H1 (cell line): ENCODE measurements around the gene EIF2B5. TPM values are rescaled to one million over a fixed set of nuclear protein-coding genes. Genes with fewer than 3 reads are reported as not detected.

Experiments
- CTCF ChIA-PET: fragments of 300-600 bp; sonication (Branson Sonifier 250); formaldehyde crosslinking; loops from one replicate; lab custom pipeline; 2021; ENCODE audit not compliant: partially characterized antibody; lab: Charles Lee
- POLR2A ChIA-PET: fragments of 300-600 bp; sonication (Branson Sonifier 250); formaldehyde crosslinking; loops from one replicate; lab custom pipeline; 2021; ENCODE audit warnings: inconsistent platforms; ENCODE audit not compliant: partially characterized antibody; lab: Charles Lee
- DNase-seq, 2 experiments: peaks; one replicate each; pipeline versions ENCODE4 v3.0.0 to v3.0.0-alpha.2; 2010 to 2022; ENCODE audit warnings: low spot score in 2 of 2, low read depth in 1 of 2, mixed read lengths in 1 of 2
- FAIRE-seq: peaks from 2 replicates; lab custom pipeline; 2011; peaks lifted over from hg19 to GRCh38; lab: Jason Lieb, UNC
- H2AFZ ChIP-seq: 2 replicates; pipeline ENCODE4 v1.8.1; 2012; ENCODE audit warnings: low read length, inconsistent platforms
- H2AK5ac ChIP-seq: 2 replicates; pipeline ENCODE4 v1.6.1; 2013; ENCODE audit warnings: low read depth, low read length
- H2BK120ac ChIP-seq: replicated peaks from 2 replicates; pipeline ENCODE3; 2013; ENCODE audit warnings: low read depth, low read length, inconsistent platforms
- H2BK12ac ChIP-seq: 2 replicates; pipeline ENCODE4 v1.6.1; 2013; ENCODE audit warnings: low read depth, low read length
- H2BK15ac ChIP-seq: 2 replicates; pipeline ENCODE4 v1.6.1; 2013; ENCODE audit warnings: low read length
- H2BK20ac ChIP-seq: 2 replicates; pipeline ENCODE4 v1.6.1; 2013; ENCODE audit warnings: low read length
- H2BK5ac ChIP-seq: 2 replicates; pipeline ENCODE4 v1.6.1; 2013; ENCODE audit warnings: low read depth, low read length
- H3K14ac ChIP-seq: 2 replicates; pipeline ENCODE4 v1.6.1; 2013; ENCODE audit warnings: inconsistent platforms; ENCODE audit not compliant: insufficient read length
- H3K18ac ChIP-seq: 2 replicates; pipeline ENCODE4 v1.6.1; 2013; ENCODE audit warnings: low read length; ENCODE audit errors: extremely low read depth
- H3K23ac ChIP-seq: 2 replicates; pipeline ENCODE4 v1.6.1; 2013; ENCODE audit warnings: inconsistent platforms; ENCODE audit not compliant: insufficient read length
- H3K23me2 ChIP-seq: 2 replicates; pipeline ENCODE4 v1.6.1; 2013; ENCODE audit warnings: low read depth, low read length
- H3K27ac ChIP-seq: 2 replicates; pipeline ENCODE4 v1.6.1; 2011; ENCODE audit warnings: low read depth, low read length, inconsistent platforms
- H3K27me3 ChIP-seq, 4 experiments: replicated peaks in 1 of 4; 1 replicate in 1 of 4; 2 replicates in 3 of 4; pipeline versions ENCODE4 v1.6.1 to v1.8.1; 2011 to 2013; ENCODE audit warnings: low read length in 3 of 4, mild to moderate bottlenecking in 3 of 4, inconsistent platforms in 2 of 4, mixed read lengths in 2 of 4, moderate library complexity in 1 of 4; ENCODE audit not compliant: control insufficient read depth in 3 of 4, insufficient read depth in 3 of 4; ENCODE audit errors: extremely low read depth in 1 of 4
- H3K36me3 ChIP-seq, 4 experiments: 2 replicates each; pipeline versions ENCODE4 v1.6.1 to v1.8.1; 2011 to 2013; ENCODE audit warnings: mild to moderate bottlenecking in 4 of 4, low read length in 3 of 4, moderate library complexity in 2 of 4, control low read depth in 1 of 4, inconsistent platforms in 1 of 4; ENCODE audit not compliant: insufficient read depth in 4 of 4, control insufficient read depth in 2 of 4
- H3K4ac ChIP-seq: replicated peaks from 2 replicates; pipeline ENCODE3; 2013; ENCODE audit warnings: low read length, low read depth, mixed read lengths, inconsistent platforms; ENCODE audit not compliant: insufficient read length
- H3K4me1 ChIP-seq, 4 experiments: replicated peaks in 1 of 4; 1 replicate in 1 of 4; 2 replicates in 3 of 4; pipeline versions ENCODE4 v1.6.1 to v1.8.1; 2011 to 2013; ENCODE audit warnings: low read length in 3 of 4, inconsistent platforms in 2 of 4, mixed read lengths in 1 of 4; ENCODE audit not compliant: insufficient read depth in 4 of 4, control insufficient read depth in 3 of 4
- H3K4me2 ChIP-seq, 2 experiments: 2 replicates each; pipeline versions ENCODE4 v1.6.1 to v1.8.1; 2011 to 2013; ENCODE audit warnings: low read depth in 2 of 2, low read length in 2 of 2, control low read depth in 1 of 2, inconsistent platforms in 1 of 2, mild to moderate bottlenecking in 1 of 2; ENCODE audit not compliant: insufficient read depth in 1 of 2
- H3K4me3 ChIP-seq, 4 experiments: fragments of 200-600, 300-600 bp in 1 of 4; sonication (generic), shearing (Covaris generic), sonication (Bioruptor Twin) in 1 of 4; 2 replicates each; pipeline versions ENCODE4 v1.5.1 to v1.8.1; 2011 to 2016; ENCODE audit warnings: low read length in 4 of 4, low read depth in 3 of 4, control low read depth in 2 of 4, inconsistent platforms in 2 of 4, mild to moderate bottlenecking in 2 of 4, mixed read lengths in 1 of 4, moderate library complexity in 1 of 4; ENCODE audit not compliant: insufficient read depth in 2 of 4; ENCODE audit errors: extremely low read depth in 1 of 4
- H3K56ac ChIP-seq: replicated peaks from 2 replicates; pipeline ENCODE3; 2013; ENCODE audit warnings: low read depth, mild to moderate bottlenecking, mixed read lengths, low read length, inconsistent platforms; ENCODE audit not compliant: insufficient read length
- H3K79me1 ChIP-seq: 2 replicates; pipeline ENCODE4 v1.6.1; 2013; ENCODE audit warnings: low read depth, low read length, control low read depth
- H3K79me2 ChIP-seq, 2 experiments: 2 replicates each; pipeline versions ENCODE4 v1.6.1 to v1.8.1; 2012 to 2013; ENCODE audit warnings: low read length in 2 of 2, mild to moderate bottlenecking in 2 of 2, inconsistent platforms in 1 of 2; ENCODE audit not compliant: insufficient read depth in 2 of 2, control insufficient read depth in 1 of 2
- H3K9ac ChIP-seq, 4 experiments: replicated peaks in 1 of 4; 1 replicate in 1 of 4; 2 replicates in 3 of 4; pipeline versions ENCODE4 v1.6.1 to v1.8.1; 2011 to 2013; ENCODE audit warnings: low read depth in 3 of 4, low read length in 3 of 4, control low read depth in 2 of 4, mild to moderate bottlenecking in 2 of 4, moderate library complexity in 2 of 4, inconsistent platforms in 1 of 4; ENCODE audit errors: extremely low read depth in 1 of 4
- H3K9me3 ChIP-seq, 2 experiments: 2 replicates each; pipeline versions ENCODE4 v1.6.1 to v1.8.1; 2012 to 2013; ENCODE audit warnings: mild to moderate bottlenecking in 2 of 2, moderate library complexity in 2 of 2, control low read depth in 1 of 2, inconsistent platforms in 1 of 2, low read depth in 1 of 2, low read length in 1 of 2, mixed read lengths in 1 of 2; ENCODE audit not compliant: insufficient read depth in 2 of 2
- H4K20me1 ChIP-seq, 2 experiments: replicated peaks in 1 of 2; 2 replicates each; pipeline versions ENCODE3 to v1.8.1; 2011 to 2013; ENCODE audit warnings: inconsistent platforms in 2 of 2, low read length in 2 of 2, mild to moderate bottlenecking in 1 of 2; ENCODE audit not compliant: insufficient read depth in 2 of 2, control insufficient read depth in 1 of 2
- H4K5ac ChIP-seq: 2 replicates; pipeline ENCODE4 v1.6.1; 2013; ENCODE audit warnings: low read length, low read depth, mixed read lengths, inconsistent platforms; ENCODE audit not compliant: insufficient read length
- H4K8ac ChIP-seq: 2 replicates; pipeline ENCODE4 v1.8.0; 2013; ENCODE audit warnings: mild to moderate bottlenecking, moderate library complexity, low read length, inconsistent platforms; ENCODE audit not compliant: insufficient read depth; ENCODE audit errors: extremely low read depth
- H4K91ac ChIP-seq: replicated peaks from 2 replicates; pipeline ENCODE3; 2013; ENCODE audit warnings: low read length, mixed read lengths, inconsistent platforms; ENCODE audit not compliant: insufficient read length
- EGR1 ChIP-seq: IDR thresholded peaks from 2 replicates; pipeline ENCODE4 v1.6.1; 2011; ENCODE audit warnings: low read depth, low read length, borderline replicate concordance
- NRF1 ChIP-seq: IDR thresholded peaks from 2 replicates; pipeline ENCODE4 v1.6.1; 2011; ENCODE audit warnings: mild to moderate bottlenecking, low read depth, low read length, improper control_type of control experiment
- POU5F1 ChIP-seq: IDR thresholded peaks from 2 replicates; pipeline ENCODE4 v1.6.1; 2011; ENCODE audit warnings: low read depth, mild to moderate bottlenecking, low read length, moderate library complexity
- TAF7 ChIP-seq: optimal IDR thresholded peaks from 2 replicates; pipeline ENCODE3; 2011; ENCODE audit warnings: low read depth, mild to moderate bottlenecking, inconsistent platforms, low read length, moderate library complexity, borderline replicate concordance
- WGBS, 2 experiments: shearing (Covaris generic) in 1 of 2; methylation state at CpG; one replicate each; pipeline versions ENCODE4 v1.1.6 to v1.1.7; 2013 to 2015; ENCODE audit warnings: low lambda C conversion rate in 2 of 2, mixed read lengths in 2 of 2, inconsistent platforms in 1 of 2, low coverage in 1 of 2, missing lambda C conversion rate in 1 of 2; ENCODE audit not compliant: insufficient replicate concordance in 2 of 2, insufficient coverage in 1 of 2, insufficient read length in 1 of 2; ENCODE audit errors: extremely low coverage in 1 of 2, missing lambda C conversion rate in 1 of 2; 5-methylcytosine and 5-hydroxymethylcytosine counted together
- polyA plus RNA-seq, 7 experiments: library from polyadenylated mRNA; depleted of rRNA in 3 of 7; stranded (reverse) in 5 of 7; unstranded in 2 of 7; fragments of >200 nt in 5 of 7; fragments of 200-250 nt in 2 of 7; gene quantifications; 1 replicate in 5 of 7; 2 replicates in 1 of 7; 4 replicates in 1 of 7; pipeline versions ENCODE4 v1.2.1 to v1.2.3, GENCODE V29; 2011 to 2013; ENCODE audit warnings: missing spikeins in 2 of 7, mixed read lengths in 2 of 7
- total RNA-seq: library from RNA; stranded (reverse); fragmentation: NEBNext Ultra II Directional; extraction: Animal tissue kit (Norgen Biotek cat#: 25700); gene quantifications from 2 replicates; pipeline ENCODE4 v1.2.1, GENCODE V29; 2021

Gene EIF2B5
- total and polyA plus RNA-seq, 2 of the 8 experiments (the other 6 are each of a cell fraction or from before 2014, with no cell fraction given), result 33.1 to 40.0 TPM

- Histone ChIP-seq H4K20me1 (no peaks in the 10 kb centered on the region), H3K9me3 (no peaks in the 10 kb centered on the region), H3K36me3 (peaks cover 0 to 15% (median 6%) of the 10 kb centered on the region in 4 experiments; a peak in 6 of 8 replicates), H3K79me1 (0 out of 2 replicates have a peak, but pooled peaks cover under 1% of the 10 kb centered on the region), H2BK20ac (no peak overlapping the region), H3K27ac (no peak overlapping the region), H4K5ac (no peak overlapping the region), H3K4me1 (no peaks in the 10 kb centered on the region), H2BK120ac (no peak overlapping the region), H2BK12ac (no peak overlapping the region), H4K91ac (no peak overlapping the region), H3K18ac (no peak overlapping the region), H3K56ac (no peak overlapping the region), H3K23ac (no peak overlapping the region), H2AK5ac (no peak overlapping the region), H2BK5ac (no peak overlapping the region), H3K14ac (no peak overlapping the region), H3K4me2 (no peak overlapping the region), H2BK15ac (no peak overlapping the region), H3K27me3 (no peaks in the 10 kb centered on the region), H3K23me2 (no peaks in the 10 kb centered on the region), H3K4me3 (no peak overlapping the region), H3K9ac (no peak overlapping the region), H2AFZ (no peak overlapping the region), H3K4ac (no peak overlapping the region), H3K79me2 (no peaks in the 10 kb centered on the region; a peak in 1 of 4 replicates), H4K8ac (no peak overlapping the region)
- POLR2A ChIA-PET, result interaction anchor here (0.9 to 1.5 kb wide), 6 partner anchors 14 to 188 kb away, joined by 3 to 6 read pairs (median 4); partner anchors contain the start of genes ABCF3, AP2M1, EIF2B5 and FAM131A
- no peak for FAIRE-seq
- 86% methylated on average over 6 of the region's 6 CpGs; no CpG with 5 or more reads in 1 of the 2 experiments for WGBS, 2 experiments
- DNase-seq, result no peak
- CTCF ChIA-PET, result interaction anchor here (0.6 to 2.0 kb wide), 7 partner anchors 24 to 875 kb away, joined by 3 to 7 read pairs (median 3); no protein-coding TSS in a partner anchor
- TF ChIP-seq TAF7 (no peak), EGR1 (no peak), POU5F1 (no peak), NRF1 (no peak)
These were observed 14.0 kb downstream of the EIF2B5 start for GRCh38 chr3:184149123-184149522.
